HG03571 (cell line): Measurements from ENCODE around the gene TMC8.

Source experiments
- ATAC-seq: cut with Tn5 transposase; IDR thresholded peaks from one replicate; pipeline ENCODE4 v1.9.1; 2021; ENCODE audit not compliant: unreplicated experiment

Gene TMC8

DNA sequence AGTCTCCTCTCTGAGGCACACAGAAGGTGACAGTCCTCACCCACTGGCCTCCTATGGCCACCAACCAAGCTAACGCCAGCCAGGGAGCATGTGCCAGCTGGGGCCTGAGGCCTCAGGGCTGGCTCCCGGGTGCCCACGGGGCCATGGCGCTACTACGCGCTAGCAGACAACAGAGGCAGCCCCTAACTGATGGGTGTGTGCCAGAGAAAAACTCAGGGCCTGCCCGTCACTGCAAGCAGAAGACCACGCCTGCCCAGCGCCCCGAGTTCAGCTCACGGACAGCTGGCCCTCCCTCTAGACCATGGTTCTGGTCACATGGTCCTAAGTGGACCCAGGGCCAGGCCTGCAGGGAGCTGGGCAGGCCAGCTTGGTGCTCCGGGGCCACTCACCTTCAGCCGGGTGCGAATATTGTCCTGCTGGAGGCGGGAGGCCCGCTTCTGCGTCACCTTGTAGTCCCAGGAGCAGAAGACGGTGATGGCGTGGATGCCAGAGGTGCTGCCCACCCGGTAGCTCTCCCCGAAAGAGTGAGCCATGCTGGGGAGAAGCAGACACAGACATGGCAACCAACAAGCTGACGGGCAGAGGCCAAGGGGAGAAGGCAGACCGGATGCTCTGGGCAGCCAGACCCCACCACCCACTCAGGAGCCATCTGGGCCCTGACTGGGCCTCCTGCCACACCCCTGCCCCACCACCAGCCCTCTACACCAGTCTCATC, 8.2 kb upstream of the TMC8 start:
- ATAC-seq: no peak

DNA sequence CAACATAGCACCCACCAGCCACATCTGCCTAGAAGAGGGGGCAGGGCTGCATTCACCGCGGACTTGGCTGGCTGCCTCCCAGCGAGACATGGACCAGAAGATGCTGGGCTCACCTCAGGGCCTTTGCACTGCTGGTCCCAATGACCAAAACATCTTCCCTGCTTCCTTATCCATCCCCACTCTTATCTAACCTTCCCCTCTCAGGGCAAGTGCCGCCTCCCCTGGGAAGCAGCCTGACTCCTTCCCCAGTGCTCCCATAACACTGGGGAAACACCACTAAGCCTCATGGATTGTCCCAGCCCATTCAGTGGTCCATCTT, 7.7 kb upstream of the TMC8 start:
- no peak for ATAC-seq

DNA sequence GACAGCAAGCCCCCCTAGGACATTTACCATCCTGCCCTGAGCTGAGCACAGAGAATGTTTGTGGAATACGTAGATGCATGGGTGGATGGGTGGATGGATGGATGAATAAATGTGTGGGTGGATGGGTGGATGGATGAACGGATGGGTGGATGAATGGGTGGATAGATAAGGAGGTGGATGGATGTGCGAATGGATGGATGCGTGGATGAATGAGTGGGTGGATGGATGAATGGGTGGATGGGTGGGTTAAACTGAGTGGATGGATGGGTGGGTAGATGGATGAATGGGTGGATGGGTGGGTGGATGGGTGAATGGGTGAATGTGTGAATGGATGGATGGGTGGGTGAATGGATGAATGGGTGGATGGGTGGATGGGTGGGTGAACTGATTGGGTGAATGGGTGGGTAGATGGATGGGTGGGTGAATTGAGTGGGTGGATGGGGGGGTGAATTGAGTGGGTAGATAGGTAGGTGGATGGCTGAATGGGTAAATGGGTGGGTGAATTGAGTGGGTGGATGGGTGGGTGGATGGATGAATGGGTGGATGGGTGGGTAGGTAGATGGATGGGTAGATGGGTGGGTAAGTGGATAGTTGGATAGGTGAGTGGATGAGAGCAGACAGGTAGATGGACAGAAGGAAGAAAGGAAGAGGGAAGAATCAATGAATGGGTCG, 7.2 kb upstream of the TMC8 start:
- no peak for ATAC-seq

DNA sequence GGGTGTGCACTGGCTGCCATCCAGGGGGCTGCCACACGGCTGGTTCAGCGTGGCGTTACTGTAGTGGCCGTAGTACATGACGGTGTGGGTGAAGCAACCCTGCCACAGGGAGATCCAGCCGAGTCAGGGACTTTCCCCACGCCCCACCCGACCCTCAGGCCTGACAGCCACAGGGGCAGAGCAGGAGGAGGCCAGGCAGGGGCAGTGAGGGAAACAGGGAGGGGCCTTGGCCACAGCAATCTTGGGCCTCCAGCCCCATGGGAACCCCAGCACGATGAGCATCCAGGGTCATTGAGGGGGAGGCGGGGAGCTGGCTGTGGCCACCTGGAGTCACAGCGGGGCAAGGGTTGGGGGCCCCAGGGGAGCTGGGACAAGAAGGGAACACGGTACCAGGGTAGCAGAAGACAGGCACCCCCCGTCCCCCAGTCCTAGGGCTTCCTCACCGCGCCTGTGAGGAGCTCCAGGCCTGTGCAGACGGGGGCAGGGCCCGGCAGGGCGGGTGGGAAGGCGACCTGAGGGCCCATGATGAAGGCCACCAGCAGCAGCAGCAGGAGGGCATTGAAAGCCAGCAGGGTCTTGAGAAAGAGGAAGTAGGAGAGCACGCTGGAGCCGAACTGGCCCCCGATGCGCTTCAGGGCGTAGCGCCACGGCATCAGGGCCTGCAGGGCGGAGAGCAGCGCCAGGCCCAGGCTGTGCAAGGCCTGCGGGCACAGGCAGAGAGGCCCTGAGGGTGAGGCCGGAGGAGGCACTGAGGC, 6.3 kb upstream of the TMC8 start:
- ATAC-seq: no peak

DNA sequence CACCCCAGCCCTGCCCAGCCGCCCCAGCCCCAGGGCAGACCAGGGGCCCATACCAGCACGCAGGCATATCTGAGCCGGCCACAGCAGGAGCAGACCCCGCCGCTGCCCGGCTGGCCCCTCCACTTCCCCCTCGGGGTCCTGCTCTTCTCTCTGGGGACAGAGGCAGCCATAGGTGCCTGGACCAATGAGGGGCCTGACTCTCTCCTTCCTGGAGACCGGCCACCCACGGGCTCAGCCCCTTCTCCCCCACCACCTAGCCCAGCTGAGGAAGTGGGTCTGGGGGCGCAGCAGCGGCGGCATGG, 5.8 kb upstream of the TMC8 start:
- no peak for ATAC-seq

DNA sequence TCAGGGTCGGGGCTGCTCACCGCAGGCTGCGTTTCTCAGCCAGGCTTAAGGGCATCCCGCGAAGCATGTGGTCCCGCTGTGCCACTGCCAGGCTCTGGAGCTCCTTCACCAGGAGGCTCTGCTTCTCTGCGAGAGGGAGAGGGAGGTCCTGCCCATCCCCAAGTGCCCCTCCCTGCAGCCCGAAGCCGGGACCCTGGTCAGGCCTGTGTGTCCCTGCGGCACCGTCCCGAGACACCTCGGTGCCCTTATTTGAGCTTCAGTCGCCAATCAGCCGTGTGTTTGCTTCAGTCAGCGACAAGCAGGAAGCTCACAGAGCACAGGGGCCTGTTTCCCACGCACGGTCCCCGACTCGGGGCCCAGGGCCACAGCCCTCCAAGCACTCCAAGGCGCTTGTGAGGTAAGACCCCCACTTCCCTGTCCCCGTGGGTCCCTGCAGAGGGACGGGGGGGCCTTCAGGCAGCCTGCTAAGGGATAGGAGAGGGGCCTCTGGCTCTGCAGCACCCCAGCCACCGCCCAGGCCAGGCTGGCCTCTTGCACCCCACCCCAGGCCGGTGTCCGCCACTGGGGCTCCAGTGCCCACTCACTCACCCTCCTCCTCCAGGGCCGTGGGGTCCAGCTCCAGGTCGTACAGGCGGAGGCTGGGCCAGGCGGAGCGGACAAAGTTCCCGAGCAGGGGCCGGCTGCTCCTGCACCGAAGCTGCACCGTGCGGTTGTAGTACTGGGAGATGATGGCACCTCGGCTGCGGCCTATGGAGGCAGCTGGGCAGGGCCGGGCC, 5.2 kb upstream of the TMC8 start:
- ATAC-seq: no peak

DNA sequence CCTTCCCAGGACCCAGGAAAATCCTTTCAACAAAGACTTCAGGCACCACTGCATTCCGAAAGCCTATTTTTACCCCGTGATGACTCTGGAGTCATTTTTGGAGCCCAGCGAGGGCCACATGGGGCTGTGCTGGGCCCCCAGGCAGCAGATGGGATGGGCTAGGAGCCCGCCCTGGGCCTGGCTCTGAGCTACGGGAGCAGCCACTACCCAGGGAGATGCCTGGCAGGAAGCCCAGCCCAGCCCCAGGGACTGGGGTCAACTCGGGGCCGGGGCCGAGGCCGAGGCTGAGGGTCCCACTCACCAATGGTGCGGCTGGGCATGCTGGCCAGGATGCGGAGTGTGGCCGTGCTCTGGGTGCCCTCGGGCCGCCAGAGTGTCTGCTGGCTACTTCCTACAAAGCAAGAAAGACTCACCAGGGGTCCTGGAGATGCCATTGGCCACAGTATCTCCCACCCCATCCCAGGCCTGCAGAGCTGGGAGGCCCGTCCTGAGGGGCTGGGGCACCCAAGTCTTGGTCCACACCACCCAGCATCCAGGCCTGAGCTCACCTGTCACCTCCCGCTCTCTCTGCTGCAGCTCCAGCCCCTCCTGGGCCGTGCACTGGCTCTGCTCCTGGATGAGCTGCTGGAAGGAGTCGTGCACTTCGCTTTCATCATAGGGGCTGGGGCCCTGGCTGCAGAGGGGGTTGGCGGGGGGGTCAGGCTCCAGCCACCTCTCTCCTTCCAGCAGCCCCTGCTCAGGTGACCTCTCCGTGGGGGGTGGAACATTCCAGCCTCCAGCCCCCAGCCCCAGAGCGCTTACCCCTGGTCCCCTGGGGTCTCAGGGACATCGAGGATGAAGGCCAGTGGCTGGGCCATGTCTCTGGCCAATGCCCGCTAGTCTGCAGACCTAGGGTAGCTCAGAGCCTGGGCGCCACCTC, 4.3 kb upstream of the TMC8 start:
- no peak for ATAC-seq

DNA sequence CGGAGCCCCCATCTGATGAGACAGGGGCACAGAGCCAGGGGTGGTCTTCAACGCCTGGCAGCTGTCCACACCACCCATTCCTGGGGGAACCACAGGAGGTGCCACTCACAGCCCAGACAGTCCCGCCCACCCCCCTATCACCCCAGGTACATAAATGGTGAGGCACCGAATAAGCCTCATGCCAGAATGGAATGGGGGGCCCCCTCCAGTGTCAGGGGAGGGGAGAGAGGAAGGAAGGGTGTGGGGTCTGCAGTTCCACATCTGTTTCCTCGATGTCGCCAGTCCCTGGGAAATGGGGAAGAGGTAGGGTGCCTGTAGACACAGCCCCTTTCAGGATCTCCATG, 3.7 kb upstream of the TMC8 start:
- no peak for ATAC-seq

DNA sequence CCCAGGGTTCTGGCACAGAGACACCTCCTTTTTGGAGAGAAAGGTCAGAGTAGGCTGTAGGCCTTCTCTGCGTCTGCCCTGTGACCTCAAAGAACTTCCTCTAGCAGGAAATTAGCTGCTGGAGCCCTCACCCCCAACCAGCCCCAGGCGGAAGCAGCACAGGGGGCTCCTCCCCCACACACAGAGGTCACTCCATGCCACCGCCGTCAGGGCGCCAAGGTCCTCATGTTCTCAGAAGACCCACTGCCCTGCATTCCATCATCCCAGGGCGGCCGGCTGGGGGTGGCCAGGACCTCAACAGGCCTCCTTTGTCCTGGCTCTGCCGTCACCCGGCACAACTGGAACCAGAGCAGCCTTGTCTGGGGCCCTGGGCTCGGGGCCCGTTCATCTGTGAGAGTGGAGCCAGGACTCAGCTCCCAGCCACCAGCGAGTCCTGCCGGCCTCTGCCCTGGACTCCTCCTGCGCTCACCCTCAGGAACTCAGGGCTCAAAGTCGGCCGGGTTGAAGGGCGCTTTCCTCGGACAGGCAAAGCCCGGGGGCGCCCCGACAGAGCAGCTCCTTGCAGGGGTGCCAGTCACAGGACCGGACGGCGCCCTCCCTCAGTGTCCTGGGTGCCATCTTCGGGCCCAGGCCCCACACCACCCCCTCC, 3.2 kb upstream of the TMC8 start:
- no peak for ATAC-seq

DNA sequence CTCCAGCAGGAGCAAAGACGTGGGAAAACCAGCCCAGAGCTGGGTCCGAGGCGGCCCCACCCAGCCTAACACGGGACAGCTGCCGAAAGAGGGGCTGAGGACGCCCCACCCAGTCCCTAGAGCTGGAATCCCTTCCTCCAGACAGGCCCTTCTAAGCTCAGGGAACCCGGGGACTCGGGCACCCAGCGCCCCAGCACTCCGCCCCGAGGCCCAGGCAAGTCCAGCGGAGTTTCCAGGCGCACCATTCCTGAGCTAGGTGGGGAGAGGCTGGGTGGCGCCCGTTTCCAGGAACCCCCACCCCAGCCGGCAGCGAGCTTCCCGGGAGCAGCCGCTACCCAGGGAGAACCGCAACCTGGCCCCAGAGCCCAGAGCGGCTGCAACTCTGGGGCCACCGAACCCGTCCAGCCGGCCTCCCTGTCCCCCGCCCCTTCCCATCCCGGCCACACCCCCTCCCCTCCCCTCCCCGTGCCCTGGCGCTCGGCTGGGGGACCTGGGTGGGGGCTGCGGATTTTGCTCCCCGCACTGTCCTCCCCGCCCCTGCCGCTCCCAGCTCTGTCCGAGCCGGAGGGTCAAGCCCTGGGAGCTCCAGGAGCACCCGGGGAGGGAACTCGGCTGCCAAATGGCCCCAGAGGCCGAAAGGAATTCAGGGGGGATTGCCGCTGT, 2.6 kb upstream of the TMC8 start:
- no peak for ATAC-seq

DNA sequence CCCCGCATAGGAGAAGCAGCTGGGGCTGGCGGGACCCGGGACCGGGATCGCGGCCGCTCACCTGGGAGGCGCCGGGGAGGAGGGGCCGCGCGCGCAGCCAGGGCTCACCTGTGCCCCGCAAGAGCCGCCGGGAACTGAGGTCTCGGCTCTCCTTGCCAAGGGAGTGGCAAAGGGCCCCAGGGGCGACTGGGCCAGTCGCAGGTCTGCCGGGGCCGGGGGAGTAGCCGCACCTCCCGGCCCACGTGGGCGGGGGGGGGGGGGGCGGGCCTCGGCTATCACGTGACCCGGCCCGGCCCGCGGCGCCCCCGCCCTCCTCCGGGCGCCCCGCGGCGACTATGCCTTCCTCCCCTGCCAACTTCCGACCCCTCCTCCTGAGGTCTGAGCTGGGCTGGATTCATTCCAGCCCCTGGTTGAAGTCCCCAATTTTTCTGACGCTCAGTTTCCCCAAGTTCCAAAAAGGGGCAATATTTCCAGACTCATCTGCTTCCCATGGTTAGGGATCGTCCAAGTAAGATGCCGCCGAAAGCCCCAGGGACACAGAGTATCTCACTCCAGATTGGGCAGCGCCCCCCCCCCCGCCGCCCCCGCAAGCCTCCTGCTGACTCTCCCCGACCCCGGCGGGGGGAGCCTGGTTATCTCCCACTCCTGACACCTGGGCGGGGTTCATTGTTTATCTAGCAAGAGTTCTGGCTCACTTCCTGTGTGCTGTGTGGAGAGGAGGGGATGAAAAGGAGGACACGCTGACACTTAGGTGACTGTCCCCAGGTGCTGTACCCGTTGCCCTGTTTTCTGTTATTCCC, 1.8 kb upstream of the TMC8 start, which contains the start of gene TMC6:
Gene TMC6 (minus strand): TSS at position 205 of the 800 bp plus-strand sequence. CDS start 1,923 bp downstream, outside the sequence.
- no peak for ATAC-seq

DNA sequence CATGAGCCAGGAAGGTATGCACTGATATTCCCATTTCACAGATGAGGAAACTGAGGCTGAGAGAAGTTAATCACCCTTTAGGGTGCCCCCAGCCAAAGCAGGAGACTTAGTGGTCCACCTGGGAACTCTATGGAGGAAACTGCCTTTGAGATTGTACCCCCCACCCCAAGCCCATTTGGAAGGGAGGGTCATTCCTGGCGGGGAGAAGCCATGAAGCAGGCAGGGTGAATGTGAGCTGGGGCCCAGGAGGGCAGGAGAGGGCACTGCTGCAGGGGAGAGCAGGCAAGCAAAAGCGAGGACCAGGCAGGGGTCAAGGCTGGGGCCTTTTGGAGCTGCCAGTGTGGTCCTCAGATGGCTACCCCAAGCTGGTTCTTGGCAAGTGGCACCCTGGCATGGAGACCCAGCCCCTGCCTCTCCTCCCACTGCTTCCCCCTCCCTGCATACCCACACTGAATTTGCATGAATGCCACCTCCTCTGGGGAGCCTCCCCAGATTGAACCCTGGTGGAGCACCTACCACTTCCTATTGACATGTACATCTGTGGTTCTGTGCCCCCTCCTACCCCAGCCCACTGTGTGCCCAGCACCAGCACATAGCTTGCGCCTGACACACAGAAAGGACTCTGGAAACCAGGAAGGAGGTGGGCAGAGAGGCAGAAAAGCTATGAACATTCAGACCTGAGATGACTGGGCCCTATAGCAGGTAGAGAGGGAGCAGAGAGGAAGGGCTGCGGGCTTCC, 1.1 kb upstream of the TMC8 start:
- no peak for ATAC-seq

DNA sequence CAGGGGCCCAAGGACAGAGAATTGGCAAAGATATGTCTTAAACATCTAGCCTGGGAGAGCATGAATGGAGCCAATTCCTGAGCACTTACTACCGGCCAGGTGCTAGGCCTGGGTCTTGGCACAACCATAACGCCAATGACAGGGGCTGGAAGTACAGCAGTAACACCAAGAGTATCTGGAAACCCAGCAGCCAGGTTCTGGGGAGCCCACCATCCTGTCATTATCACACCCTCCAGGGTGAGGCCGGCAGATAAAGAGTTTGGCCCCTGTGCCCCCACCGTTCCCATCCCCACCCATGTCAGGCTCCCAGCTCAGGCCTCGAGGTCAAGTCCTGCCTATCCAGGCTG, 508 bp upstream of the TMC8 start:
- no peak for ATAC-seq

DNA sequence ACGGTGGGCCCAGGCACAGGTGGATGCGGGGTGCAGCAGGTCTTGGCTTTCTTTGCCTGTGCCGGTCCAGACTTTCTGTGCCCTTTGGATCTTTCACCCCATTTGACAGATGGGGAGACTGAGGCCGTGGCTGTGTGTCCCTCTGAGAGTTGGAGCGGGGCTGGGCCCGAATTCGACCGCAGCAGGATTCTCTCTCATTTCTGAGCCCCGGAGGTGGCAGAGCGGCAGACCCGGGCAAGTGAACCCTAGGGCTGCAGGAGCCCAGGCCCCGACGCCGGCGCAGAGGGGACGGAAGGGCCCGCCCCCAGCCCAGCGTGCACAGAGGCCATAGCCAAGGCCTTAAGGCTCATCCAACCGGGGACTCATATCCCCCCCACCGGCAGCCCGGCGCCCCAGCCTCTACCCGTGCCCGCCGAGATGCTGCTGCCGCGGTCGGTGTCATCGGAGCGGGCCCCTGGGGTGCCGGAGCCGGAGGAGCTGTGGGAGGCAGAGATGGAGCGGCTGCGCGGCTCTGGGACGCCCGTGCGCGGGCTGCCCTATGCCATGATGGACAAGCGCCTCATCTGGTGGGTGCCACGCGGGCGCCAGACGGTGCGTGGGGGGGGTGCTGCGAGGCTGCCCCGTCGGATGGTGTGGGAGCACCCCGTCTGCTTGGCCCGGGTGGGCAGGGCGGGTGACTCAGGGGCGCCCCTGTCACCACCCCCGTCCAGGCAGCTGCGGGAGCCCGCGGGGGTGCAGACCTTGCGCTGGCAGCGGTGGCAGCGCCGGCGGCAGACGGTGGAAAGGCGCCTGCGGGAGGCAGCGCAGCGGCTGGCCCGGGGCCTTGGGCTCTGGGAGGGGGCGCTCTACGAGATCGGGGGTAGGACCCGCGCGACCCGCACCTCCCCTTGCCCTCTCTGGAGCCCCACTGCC, 857 bp downstream of the TMC8 start:
- no peak for ATAC-seq

DNA sequence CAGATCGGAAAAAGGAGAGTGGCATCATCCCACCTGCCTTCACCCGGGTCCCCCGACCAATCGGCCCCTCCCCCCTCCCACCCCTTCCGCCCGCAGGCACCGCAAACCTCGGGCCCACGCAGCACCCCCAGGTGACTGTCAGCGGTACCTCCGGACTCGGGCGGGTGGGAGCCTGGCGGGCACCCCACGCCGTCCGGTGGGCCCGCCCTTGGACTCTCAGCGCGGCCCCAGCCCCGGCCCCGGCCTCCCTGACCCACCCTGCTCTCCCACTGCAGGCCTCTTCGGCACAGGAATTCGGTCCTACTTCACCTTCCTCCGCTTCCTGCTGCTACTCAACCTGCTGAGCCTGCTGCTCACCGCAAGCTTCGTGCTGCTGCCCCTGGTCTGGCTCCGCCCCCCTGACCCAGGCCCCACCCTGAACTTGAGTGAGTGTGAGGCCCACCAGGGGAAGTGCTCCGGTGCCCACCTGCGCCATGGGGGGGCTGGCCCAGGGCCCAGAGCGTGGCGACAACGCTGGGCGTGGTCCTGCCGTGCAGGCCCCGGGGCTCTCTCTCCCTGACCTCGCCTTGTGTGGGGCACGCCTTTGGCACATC, 1.6 kb downstream of the TMC8 start:
- ATAC-seq: no peak

DNA sequence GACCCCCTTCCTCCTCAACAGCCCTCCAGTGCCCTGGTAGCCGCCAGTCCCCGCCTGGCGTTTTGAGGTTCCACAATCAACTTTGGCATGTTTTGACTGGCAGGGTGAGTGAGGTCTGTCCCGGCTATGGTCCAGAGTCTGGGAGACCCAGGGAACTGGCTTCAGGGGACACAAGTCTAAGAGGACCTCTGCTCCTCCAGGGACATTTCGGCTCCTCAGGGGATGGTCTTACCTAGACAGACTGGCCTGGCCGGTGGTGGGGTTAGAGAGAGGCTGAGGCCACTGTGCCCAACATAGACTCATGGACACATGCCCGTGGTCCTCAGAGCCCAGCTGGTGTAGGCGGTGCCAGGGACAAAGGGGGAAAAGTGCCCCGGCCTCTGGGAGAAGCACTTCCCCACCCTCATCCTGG, 2.2 kb downstream of the TMC8 start:
- no peak for ATAC-seq
